Posterior vena cava (tissue), 2 donors: ENCODE results near the gene CNTNAP2. TPM values are rescaled to one million over a fixed set of nuclear protein-coding genes. Genes with fewer than 3 reads are reported as not detected.
"Not testable (repeated sequence)": the region's sequence is repeated elsewhere in the genome, so short reads cannot be mapped to it uniquely, and the experiment has no call there.

ENCODE experiments used
- DNase-seq: peaks from one replicate; pipeline ENCODE4 v3.0.0-alpha.2; 2020; ENCODE audit warnings: low spot score
- intact Hi-C, 2 donors: fragments of 100-400 bp; cut with DNase I; formaldehyde crosslinking; loops; one replicate each; pipeline versions ENCODE4 v1.14.1 to v1.14.2; 2022 to 2023
- total RNA-seq, 2 donors: library from RNA; stranded (reverse); fragmentation: NEBNext Ultra II Directional; extraction: Animal tissue kit (Norgen Biotek cat#: 25700); gene quantifications; one replicate each; pipeline ENCODE4 v1.2.1, GENCODE V29; 2021
- donor health status: DM: yes; HTN: yes; CAD: no.
- donor health status: DM: yes; HTN: yes; CAD: no.

The CNTNAP2 gene
- total RNA-seq, 2 donors from 2014 or later: not detected

DNA sequence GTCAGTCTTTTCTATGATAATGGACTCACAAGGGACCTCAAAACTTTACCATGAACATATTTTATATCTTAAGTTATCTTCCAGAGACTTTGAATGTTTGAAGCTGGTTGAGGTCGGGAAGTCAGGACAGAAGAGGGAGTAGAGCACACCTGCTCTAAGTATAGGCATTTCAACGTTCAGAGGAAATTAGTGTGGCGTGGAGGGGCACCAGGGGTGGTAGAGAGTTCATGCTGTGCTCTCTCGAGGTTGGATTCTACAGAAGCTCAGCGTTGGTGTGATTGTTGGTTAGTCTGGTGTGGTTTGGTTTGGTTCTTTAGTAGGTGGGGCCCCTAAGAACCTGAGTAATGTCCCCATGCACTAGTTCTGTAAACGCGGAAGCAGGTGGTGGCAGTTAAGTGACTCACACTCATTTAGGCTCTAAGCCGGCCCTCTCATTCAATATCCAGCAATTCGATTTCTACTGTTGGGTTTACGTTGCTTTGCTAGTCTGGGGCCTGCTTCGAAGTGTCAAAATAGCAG lies 19.8 kb downstream of the CNTNAP2 start:
- intact Hi-C loops: no loop called here
- DNase-seq: no peak

DNA sequence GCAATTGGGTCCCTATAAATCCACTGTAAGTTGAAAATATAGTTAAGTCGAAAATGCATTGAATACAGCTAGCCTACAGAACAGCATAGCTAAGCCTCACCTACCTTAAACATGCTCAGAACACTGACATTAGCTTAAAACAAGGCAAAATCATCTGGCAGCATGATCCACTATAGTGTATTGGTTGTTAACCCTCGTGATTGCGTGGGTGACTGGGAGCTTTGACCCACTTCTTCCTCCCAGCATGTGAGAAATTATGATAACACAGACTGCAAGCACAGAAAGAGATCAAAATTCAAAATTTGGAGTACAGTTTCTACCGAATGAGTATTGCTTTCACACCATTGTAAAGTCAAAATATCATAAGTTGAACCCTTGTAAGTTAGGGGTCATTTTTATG lies 22.3 kb downstream of the CNTNAP2 start:
- no peak for DNase-seq
- intact Hi-C loops: no loop called here

DNA sequence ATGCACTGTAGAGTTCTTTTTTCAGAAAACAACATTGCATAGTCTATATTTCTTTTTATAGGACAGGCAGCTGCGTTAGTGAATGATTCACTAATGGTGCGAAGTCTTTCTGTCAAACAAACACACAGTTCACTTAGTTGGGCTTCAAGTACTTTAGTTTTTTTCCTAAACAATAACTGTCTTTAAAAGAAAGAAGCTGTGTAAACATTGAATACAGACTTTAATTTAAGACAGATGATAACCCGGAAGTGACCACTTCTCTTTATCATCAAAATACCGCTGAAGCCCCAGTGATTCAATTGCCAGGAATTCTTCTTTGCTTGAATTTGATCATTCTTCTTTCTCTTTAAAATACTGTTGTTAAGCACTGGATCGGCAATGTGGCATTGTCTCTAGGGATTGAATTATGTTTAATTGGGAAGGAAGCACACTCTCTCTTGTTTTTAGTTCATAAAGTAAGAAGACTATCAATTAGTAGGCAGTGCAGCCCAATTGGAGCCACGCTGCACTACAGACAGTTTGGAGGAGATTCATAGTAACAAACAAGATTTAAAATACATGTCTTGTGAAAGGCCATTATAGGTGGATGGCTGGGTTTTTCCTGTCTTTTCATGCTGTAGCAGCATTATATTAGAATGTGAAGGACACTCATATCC lies 30.4 kb downstream of the CNTNAP2 start:
- intact Hi-C loops: no loop called here

DNA sequence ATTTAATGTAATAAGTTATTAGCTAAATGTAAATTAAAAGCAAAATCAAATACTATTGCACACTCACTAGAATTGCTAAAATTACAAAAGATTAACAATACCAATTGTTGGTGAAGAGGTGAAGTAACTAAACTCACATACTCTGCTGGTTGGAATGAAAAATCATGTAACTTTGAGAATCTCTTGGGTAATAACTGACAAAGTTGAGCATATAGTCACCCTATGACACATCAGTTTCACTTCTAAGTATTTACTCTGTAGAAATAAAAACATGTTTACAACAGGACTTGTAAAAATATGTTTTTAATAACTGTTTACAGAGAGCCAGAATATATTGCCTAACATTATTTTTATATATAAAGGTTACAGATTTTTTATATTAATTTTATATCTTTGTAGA lies 33.6 kb downstream of the CNTNAP2 start:
- DNase-seq: no peak
- intact Hi-C loops: no loop called here

More for the DNA sequence above, 30.4 kb downstream of the CNTNAP2 start:
- no peak for DNase-seq

DNA sequence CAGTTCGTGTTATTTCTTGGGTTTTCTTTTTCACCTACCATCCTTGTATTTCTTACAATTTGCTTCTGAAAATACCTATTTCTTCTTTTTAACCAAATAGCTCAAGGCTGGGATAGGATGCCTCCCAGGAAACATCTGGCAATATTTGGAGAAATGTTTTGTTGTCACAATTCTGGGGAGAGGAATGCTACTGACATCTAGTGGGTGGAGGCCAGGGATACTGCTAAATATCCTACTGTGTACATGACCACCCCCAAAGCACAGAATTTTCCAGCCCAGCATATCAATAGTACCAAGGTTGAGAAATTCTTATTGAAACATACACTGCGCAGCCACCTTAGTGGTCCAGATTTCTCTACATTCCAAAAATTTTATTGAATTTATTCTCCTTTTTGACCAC lies 55.5 kb downstream of the CNTNAP2 start:
- intact Hi-C loops: no loop called here

DNA sequence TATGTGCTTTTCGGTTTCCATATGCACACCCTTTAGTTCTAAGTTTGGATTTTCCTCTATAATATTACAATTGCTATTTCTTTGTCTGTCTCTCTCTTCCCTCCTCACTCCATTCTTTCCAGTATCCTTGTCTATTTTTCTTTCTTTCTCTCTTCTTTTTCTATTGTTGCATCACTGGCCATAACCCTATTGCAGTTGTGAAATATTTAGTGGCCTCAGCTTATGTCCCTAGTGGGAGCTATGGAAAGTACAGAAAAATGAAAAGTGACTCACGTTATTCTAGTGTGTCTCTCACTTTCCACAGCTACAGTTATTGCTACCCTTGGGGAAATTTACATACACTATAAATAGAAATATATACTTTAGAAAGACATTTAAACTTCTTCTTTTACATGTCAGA lies 59.1 kb downstream of the CNTNAP2 start:
- intact Hi-C loops: no loop called here
- no peak for DNase-seq

More for the DNA sequence above, 55.5 kb downstream of the CNTNAP2 start:
- DNase-seq: no peak

DNA sequence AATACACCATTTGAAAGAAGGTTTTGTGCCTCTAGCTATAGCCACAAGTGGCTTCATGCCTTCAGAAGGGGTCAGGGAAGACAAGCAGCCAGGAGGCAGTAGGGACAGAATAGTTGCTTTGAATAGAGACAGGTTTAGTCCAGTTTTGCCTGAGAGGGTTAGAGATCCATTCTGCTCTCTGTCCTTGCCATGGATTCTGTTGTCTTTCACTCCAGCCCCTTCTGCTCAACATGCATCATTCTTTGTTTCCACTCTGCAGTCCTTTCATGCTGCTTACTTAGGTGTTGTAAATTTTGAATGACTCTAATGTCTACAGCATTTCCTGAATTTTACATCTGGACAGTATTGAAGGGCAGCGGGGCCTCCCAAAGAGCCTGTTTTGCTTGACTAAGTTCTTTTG lies 60.3 kb downstream of the CNTNAP2 start:
- intact Hi-C loops: no loop called here
- DNase-seq: no peak

DNA sequence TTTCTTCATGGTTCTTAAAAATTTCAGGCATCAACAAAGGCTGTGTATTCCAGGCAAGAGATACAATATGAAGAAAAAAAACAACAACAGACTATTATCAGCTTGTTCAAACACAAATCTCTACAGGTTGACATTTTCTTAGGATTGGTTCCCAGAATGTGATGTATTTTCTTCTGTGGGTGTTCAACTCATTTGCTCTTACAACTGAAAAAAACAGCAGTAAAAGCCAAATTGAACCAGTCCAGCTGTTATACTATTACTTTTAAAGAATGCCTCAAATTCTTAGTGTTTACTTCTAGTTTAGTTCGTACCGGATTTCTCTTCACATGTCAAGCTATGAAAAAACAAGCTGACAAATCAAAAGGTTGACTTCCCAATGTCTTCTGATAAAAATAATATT lies 60.7 kb downstream of the CNTNAP2 start:
- intact Hi-C loops: no loop called here
- DNase-seq: no peak

DNA sequence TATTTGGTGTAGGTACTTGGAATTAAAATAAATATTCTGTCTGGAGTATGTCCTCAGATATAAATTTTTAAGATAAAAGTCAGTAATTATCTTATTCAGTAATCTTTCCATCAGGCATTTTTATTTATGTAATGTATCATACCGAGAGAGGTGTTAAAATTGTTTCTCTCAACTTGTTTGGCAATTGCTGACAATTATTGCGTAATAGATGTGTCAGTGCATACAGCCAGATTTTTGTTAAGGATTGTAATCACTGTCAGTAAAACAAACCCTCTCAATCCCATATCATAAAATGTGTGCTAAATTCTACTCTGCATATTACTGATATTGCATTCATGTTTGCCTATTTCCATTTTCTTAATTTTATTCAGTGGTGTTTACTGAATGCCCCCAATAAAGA lies 69.2 kb downstream of the CNTNAP2 start:
- no peak for DNase-seq
- intact Hi-C loops: no loop called here

DNA sequence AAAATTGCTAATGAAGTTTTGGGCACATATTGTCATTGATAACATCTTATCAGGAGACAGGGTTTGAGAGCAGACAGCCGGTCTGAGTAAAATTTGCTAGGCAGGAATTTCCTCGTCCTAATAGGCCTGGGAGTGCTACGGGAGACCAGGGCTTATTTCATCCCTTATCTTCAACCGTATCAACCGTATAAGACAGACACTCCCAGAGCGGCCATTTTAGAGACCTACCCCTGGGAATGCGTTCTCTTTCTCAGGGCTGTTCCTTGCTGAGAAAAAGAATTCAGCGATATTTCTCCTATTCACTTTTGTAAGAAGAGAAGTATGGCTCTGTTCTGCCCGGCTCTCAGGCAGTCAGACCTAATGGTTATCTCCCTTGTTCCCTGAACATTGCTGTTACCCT lies 74.8 kb downstream of the CNTNAP2 start:
- intact Hi-C loops, DNase-seq: not testable (repeated sequence)

DNA sequence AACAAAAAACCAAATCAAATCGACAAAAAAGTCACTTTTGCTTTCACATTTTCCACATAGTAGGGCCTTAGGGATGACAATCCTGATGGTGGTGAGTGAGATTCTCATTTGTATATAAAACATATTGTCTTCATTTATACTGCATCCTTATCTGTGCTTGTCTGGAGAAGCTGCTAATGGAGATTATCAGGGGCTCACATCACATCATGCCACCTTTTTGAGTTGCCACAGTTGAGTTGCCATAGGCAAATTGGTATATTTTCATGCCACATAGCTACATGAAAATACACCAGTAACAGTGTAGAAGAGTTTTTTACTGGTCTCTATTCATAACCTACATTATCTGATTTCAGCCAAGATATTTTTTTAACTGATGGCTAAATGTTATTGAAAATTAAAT lies 85.3 kb downstream of the CNTNAP2 start:
- no peak for DNase-seq
- intact Hi-C loops: no loop called here

DNA sequence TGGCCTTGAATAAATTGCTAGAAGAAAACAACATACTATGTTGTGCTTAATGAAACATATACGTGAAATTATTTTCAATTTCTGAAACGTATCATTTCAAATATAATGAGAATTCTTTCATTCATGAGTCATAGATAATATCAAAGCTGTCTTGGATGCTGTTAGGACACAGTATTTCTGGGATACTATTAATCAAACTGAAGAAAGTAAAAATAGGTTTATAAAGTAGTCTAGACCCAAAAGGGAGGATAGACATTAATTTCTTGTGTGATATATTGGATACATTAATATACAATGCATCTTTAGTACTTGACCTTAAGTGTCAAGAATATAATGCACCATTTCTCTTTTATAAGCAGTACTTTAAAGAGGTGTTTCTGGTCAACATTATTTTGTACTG lies 89.7 kb downstream of the CNTNAP2 start:
- no peak for DNase-seq
- intact Hi-C loops: no loop called here

DNA sequence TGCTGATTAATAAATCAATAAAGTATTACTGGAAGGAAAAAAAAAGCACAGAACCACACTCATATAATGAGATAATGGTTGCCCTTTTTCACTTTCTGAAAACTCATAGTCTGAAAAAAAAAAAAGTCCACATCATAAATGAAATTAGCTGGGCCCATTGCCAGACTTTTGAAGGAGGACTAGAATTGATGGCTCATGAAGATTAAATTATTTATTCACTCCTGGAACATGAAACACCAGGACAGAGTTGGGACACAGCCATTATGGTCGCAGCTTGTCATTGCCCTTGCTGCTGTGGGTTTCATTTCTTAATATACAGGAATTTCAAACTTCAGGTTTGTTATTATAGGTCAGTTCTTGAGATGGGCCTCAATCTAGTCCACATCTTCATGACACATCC lies 91.9 kb downstream of the CNTNAP2 start:
- no peak for DNase-seq
- intact Hi-C loops: no loop called here

DNA sequence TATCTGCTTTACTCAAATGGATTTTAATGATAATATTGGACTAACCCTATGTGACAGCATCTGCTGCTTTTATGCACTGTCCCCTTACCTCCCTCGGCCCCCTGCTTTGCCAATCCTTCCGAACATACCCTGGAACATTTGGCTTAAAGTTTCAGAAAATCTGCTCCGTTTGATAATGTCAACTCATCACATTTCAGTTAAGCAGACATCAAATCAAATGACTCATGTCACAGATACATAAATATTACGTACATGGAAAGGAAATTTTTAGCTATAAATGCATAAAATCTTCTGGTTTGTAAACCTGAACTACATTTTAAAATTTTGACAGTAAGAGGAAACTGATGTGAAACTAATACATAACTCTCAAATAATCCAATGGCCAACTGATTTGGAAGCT lies 98.2 kb downstream of the CNTNAP2 start:
- DNase-seq: no peak

DNA sequence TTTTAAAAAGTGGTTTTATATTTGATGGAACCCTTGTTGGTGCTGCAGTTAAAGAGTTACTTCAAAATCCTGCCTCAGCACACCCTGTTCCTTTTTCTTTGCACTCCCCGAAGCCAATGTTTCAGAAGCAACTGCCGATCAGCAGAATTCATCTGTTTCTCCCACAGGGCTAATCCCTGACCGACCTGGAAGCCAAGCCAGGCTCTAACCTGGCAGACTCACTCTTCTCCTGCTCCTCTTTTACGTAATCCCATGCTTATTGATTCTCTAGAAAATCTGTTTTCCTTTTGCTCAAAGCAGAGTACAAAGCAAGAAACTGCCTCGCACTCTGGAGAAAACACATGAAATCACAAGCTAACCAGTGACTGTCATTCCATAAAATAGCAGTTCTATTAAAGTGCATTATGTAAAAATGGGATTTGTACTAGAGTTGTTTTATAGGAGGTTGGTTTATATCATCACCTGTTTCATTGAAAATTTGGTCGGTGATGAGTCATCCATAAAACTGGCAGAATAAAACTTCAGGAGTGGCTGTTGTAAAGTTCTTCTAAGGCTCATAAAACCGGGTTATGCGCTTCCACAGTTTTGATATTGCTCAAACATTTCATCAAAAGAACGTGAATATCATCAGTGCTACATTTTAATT lies 99.9 kb downstream of the CNTNAP2 start:
- intact Hi-C loops: no loop called here
- no peak for DNase-seq

More for the DNA sequence above, 98.2 kb downstream of the CNTNAP2 start:
- intact Hi-C loops: no loop called here

DNA sequence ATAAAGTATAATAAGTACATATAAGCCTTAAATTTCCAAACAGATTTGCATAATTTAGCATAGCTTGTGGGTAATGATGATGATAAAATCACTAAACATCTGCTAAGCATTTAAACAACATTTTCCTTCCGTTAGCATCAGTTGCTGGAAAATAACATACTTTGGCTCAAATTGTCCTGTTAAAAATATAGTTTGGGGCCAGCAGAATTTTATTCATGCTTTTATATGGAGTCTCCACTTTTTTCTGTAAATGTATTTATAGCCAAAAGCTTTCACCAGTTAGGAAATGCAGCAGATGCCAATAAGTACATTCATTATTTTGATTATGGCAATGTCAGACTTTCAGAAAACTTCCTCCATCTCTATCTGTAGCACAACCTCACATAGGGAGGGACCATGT lies 107.2 kb downstream of the CNTNAP2 start:
- no peak for DNase-seq
- intact Hi-C loops: no loop called here

DNA sequence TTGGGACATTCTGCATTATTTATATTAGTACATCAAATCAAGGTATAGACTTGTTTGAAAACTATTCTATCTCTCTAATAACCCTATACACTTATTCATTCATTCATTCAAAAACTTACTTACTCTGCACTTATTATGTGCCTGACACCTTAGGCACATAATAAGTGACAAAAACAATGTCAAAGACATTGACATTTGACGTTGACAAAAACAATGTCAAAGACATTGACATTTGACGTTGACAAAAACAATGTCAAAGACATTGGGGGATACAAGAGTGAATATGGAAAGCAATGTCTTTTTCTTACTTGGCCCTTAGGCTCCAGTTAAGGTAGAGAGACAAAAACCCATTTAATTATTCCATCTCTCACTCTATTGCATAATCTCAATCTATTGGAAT lies 116.0 kb downstream of the CNTNAP2 start:
- DNase-seq: no peak
- intact Hi-C loops: no loop called here

DNA sequence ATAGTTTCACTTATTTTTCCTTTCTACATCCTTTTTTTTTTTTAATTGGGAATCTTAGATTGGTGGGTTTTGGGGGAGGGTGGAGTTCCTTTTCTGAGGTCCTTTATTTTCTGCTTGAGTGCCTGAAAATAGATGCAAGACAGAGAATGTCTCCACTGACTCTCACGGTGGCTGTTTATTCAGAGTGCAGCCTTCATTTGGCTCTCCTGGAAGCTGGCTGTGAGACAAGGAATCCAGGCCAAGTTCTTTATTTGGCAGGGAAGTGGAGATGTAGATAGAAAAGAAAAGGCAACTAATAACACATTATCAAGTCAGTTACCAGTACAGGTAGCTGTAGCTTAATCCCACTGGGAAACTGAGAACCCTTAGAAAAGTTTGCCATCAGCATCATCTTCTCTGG lies 118.6 kb downstream of the CNTNAP2 start:
- intact Hi-C loops: no loop called here
- DNase-seq: no peak

DNA sequence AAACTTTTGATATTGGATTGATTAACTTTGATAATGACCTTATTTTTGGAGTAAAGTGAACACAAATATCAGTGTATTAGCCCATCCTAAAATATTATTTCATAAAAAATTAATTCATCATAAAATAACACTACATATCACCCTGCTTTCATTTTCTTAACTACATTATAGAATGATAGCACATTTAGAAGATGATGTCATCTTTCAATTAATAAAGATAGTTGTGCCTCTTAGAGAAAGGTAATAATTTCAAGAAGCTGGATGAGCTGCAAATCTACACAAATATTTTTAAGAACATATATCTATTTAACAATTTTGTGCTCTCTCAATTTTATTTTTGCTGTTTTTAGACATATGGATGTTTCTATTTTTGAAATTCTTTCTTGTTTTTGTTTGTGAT lies 126.1 kb downstream of the CNTNAP2 start:
- intact Hi-C loops: no loop called here
- DNase-seq: no peak

DNA sequence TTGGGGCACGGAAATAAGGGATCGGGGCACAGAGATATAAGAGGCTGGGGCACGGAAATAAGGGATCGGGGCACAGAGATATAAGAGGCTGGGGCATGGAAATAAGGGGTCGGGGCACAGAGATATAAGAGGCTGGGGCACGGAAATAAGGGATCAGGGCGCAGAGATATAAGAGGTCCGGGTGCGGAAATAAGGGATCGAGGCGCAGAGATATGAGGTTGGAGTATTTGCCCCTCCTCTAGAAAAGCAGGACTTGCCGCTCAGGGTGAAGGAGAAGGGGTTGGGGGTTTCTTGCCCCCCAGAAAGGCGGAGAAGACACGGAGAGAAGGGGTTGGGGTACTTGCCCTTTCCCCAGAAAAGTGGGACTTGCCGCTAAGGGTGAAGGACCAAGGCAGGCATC lies 131.4 kb downstream of the CNTNAP2 start:
- intact Hi-C loops, DNase-seq: not testable (repeated sequence)

DNA sequence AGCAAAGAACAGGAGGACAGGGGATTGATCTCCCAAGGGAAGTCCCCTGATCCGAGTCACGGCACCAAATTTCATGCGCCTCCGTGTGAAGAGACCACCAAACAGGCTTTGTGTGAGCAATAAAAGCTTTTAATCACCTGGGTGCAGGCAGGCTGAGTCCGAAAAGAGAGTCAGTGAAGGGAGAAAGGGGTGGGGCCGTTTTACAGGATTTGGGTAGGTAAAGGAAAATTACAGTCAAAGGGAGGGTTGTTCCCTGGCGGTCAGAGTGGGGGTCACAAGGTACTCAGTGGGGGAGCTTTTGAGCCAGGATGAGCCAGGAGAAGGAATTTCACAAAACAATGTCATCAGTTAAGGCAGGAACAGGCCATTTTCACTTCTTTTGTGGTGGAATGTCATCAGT lies 132.1 kb downstream of the CNTNAP2 start:
- intact Hi-C loops, DNase-seq: not testable (repeated sequence)
